H1 (cell line): ENCODE data around the gene MPPE1. TPM values are rescaled to one million over a fixed set of nuclear protein-coding genes. Genes with fewer than 3 reads are reported as not detected.

Experiments
- CTCF ChIA-PET: fragments of 300-600 bp; sonication (Branson Sonifier 250); formaldehyde crosslinking; loops from one replicate; lab custom pipeline; 2021; ENCODE audit not compliant: partially characterized antibody; lab: Charles Lee
- POLR2A ChIA-PET: fragments of 300-600 bp; sonication (Branson Sonifier 250); formaldehyde crosslinking; loops from one replicate; lab custom pipeline; 2021; ENCODE audit warnings: inconsistent platforms; ENCODE audit not compliant: partially characterized antibody; lab: Charles Lee
- DNase-seq, 2 experiments: peaks; one replicate each; pipeline versions ENCODE4 v3.0.0 to v3.0.0-alpha.2; 2010 to 2022; ENCODE audit warnings: low spot score in 2 of 2, low read depth in 1 of 2, mixed read lengths in 1 of 2
- FAIRE-seq: peaks from 2 replicates; lab custom pipeline; 2011; peaks lifted over from hg19 to GRCh38; lab: Jason Lieb, UNC
- H2AFZ ChIP-seq: 2 replicates; pipeline ENCODE4 v1.8.1; 2012; ENCODE audit warnings: low read length, inconsistent platforms
- H2AK5ac ChIP-seq: 2 replicates; pipeline ENCODE4 v1.6.1; 2013; ENCODE audit warnings: low read depth, low read length
- H2BK120ac ChIP-seq: replicated peaks from 2 replicates; pipeline ENCODE3; 2013; ENCODE audit warnings: low read depth, low read length, inconsistent platforms
- H2BK12ac ChIP-seq: 2 replicates; pipeline ENCODE4 v1.6.1; 2013; ENCODE audit warnings: low read depth, low read length
- H2BK15ac ChIP-seq: 2 replicates; pipeline ENCODE4 v1.6.1; 2013; ENCODE audit warnings: low read length
- H2BK20ac ChIP-seq: 2 replicates; pipeline ENCODE4 v1.6.1; 2013; ENCODE audit warnings: low read length
- H2BK5ac ChIP-seq: 2 replicates; pipeline ENCODE4 v1.6.1; 2013; ENCODE audit warnings: low read depth, low read length
- H3K14ac ChIP-seq: 2 replicates; pipeline ENCODE4 v1.6.1; 2013; ENCODE audit warnings: inconsistent platforms; ENCODE audit not compliant: insufficient read length
- H3K18ac ChIP-seq: 2 replicates; pipeline ENCODE4 v1.6.1; 2013; ENCODE audit warnings: low read length; ENCODE audit errors: extremely low read depth
- H3K23ac ChIP-seq: 2 replicates; pipeline ENCODE4 v1.6.1; 2013; ENCODE audit warnings: inconsistent platforms; ENCODE audit not compliant: insufficient read length
- H3K23me2 ChIP-seq: 2 replicates; pipeline ENCODE4 v1.6.1; 2013; ENCODE audit warnings: low read depth, low read length
- H3K27ac ChIP-seq: 2 replicates; pipeline ENCODE4 v1.6.1; 2011; ENCODE audit warnings: low read depth, low read length, inconsistent platforms
- H3K27me3 ChIP-seq, 4 experiments: replicated peaks in 1 of 4; 1 replicate in 1 of 4; 2 replicates in 3 of 4; pipeline versions ENCODE4 v1.6.1 to v1.8.1; 2011 to 2013; ENCODE audit warnings: low read length in 3 of 4, mild to moderate bottlenecking in 3 of 4, inconsistent platforms in 2 of 4, mixed read lengths in 2 of 4, moderate library complexity in 1 of 4; ENCODE audit not compliant: control insufficient read depth in 3 of 4, insufficient read depth in 3 of 4; ENCODE audit errors: extremely low read depth in 1 of 4
- H3K36me3 ChIP-seq, 4 experiments: 2 replicates each; pipeline versions ENCODE4 v1.6.1 to v1.8.1; 2011 to 2013; ENCODE audit warnings: mild to moderate bottlenecking in 4 of 4, low read length in 3 of 4, moderate library complexity in 2 of 4, control low read depth in 1 of 4, inconsistent platforms in 1 of 4; ENCODE audit not compliant: insufficient read depth in 4 of 4, control insufficient read depth in 2 of 4
- H3K4ac ChIP-seq: replicated peaks from 2 replicates; pipeline ENCODE3; 2013; ENCODE audit warnings: low read length, low read depth, mixed read lengths, inconsistent platforms; ENCODE audit not compliant: insufficient read length
- H3K4me1 ChIP-seq, 4 experiments: replicated peaks in 1 of 4; 1 replicate in 1 of 4; 2 replicates in 3 of 4; pipeline versions ENCODE4 v1.6.1 to v1.8.1; 2011 to 2013; ENCODE audit warnings: low read length in 3 of 4, inconsistent platforms in 2 of 4, mixed read lengths in 1 of 4; ENCODE audit not compliant: insufficient read depth in 4 of 4, control insufficient read depth in 3 of 4
- H3K4me2 ChIP-seq, 2 experiments: 2 replicates each; pipeline versions ENCODE4 v1.6.1 to v1.8.1; 2011 to 2013; ENCODE audit warnings: low read depth in 2 of 2, low read length in 2 of 2, control low read depth in 1 of 2, inconsistent platforms in 1 of 2, mild to moderate bottlenecking in 1 of 2; ENCODE audit not compliant: insufficient read depth in 1 of 2
- H3K4me3 ChIP-seq, 4 experiments: fragments of 200-600, 300-600 bp in 1 of 4; sonication (generic), shearing (Covaris generic), sonication (Bioruptor Twin) in 1 of 4; 2 replicates each; pipeline versions ENCODE4 v1.5.1 to v1.8.1; 2011 to 2016; ENCODE audit warnings: low read length in 4 of 4, low read depth in 3 of 4, control low read depth in 2 of 4, inconsistent platforms in 2 of 4, mild to moderate bottlenecking in 2 of 4, mixed read lengths in 1 of 4, moderate library complexity in 1 of 4; ENCODE audit not compliant: insufficient read depth in 2 of 4; ENCODE audit errors: extremely low read depth in 1 of 4
- H3K56ac ChIP-seq: replicated peaks from 2 replicates; pipeline ENCODE3; 2013; ENCODE audit warnings: low read depth, mild to moderate bottlenecking, mixed read lengths, low read length, inconsistent platforms; ENCODE audit not compliant: insufficient read length
- H3K79me1 ChIP-seq: 2 replicates; pipeline ENCODE4 v1.6.1; 2013; ENCODE audit warnings: low read depth, low read length, control low read depth
- H3K79me2 ChIP-seq, 2 experiments: 2 replicates each; pipeline versions ENCODE4 v1.6.1 to v1.8.1; 2012 to 2013; ENCODE audit warnings: low read length in 2 of 2, mild to moderate bottlenecking in 2 of 2, inconsistent platforms in 1 of 2; ENCODE audit not compliant: insufficient read depth in 2 of 2, control insufficient read depth in 1 of 2
- H3K9ac ChIP-seq, 4 experiments: replicated peaks in 1 of 4; 1 replicate in 1 of 4; 2 replicates in 3 of 4; pipeline versions ENCODE4 v1.6.1 to v1.8.1; 2011 to 2013; ENCODE audit warnings: low read depth in 3 of 4, low read length in 3 of 4, control low read depth in 2 of 4, mild to moderate bottlenecking in 2 of 4, moderate library complexity in 2 of 4, inconsistent platforms in 1 of 4; ENCODE audit errors: extremely low read depth in 1 of 4
- H3K9me3 ChIP-seq, 2 experiments: 2 replicates each; pipeline versions ENCODE4 v1.6.1 to v1.8.1; 2012 to 2013; ENCODE audit warnings: mild to moderate bottlenecking in 2 of 2, moderate library complexity in 2 of 2, control low read depth in 1 of 2, inconsistent platforms in 1 of 2, low read depth in 1 of 2, low read length in 1 of 2, mixed read lengths in 1 of 2; ENCODE audit not compliant: insufficient read depth in 2 of 2
- H4K20me1 ChIP-seq, 2 experiments: replicated peaks in 1 of 2; 2 replicates each; pipeline versions ENCODE3 to v1.8.1; 2011 to 2013; ENCODE audit warnings: inconsistent platforms in 2 of 2, low read length in 2 of 2, mild to moderate bottlenecking in 1 of 2; ENCODE audit not compliant: insufficient read depth in 2 of 2, control insufficient read depth in 1 of 2
- H4K5ac ChIP-seq: 2 replicates; pipeline ENCODE4 v1.6.1; 2013; ENCODE audit warnings: low read length, low read depth, mixed read lengths, inconsistent platforms; ENCODE audit not compliant: insufficient read length
- H4K8ac ChIP-seq: 2 replicates; pipeline ENCODE4 v1.8.0; 2013; ENCODE audit warnings: mild to moderate bottlenecking, moderate library complexity, low read length, inconsistent platforms; ENCODE audit not compliant: insufficient read depth; ENCODE audit errors: extremely low read depth
- H4K91ac ChIP-seq: replicated peaks from 2 replicates; pipeline ENCODE3; 2013; ENCODE audit warnings: low read length, mixed read lengths, inconsistent platforms; ENCODE audit not compliant: insufficient read length
- BCL11A ChIP-seq, 2 experiments: IDR thresholded peaks; one replicate each; pipeline ENCODE4 v1.6.1; 2011; ENCODE audit warnings: low read depth in 2 of 2, low read length in 2 of 2, mild to moderate bottlenecking in 2 of 2
- BRCA1 ChIP-seq: IDR thresholded peaks from 2 replicates; pipeline ENCODE4 v1.6.1; 2012; ENCODE audit warnings: low read depth, low read length, improper control_type of control experiment
- CEBPB ChIP-seq: IDR thresholded peaks from 2 replicates; pipeline ENCODE4 v1.6.1; 2012; ENCODE audit warnings: low read depth, low read length
- CTBP2 ChIP-seq: IDR thresholded peaks from 2 replicates; pipeline ENCODE4 v1.7.0; 2011; ENCODE audit warnings: borderline replicate concordance, mild to moderate bottlenecking, moderate library complexity, mixed read lengths, low read length; ENCODE audit not compliant: insufficient read depth, insufficient read length
- EZH2 ChIP-seq: fragments of 200-600 bp; sonication (generic); IDR thresholded peaks from 2 replicates; pipeline ENCODE4 v1.7.1; 2012; ENCODE audit warnings: low read depth, mild to moderate bottlenecking, moderate library complexity, low read length, inconsistent platforms; ENCODE audit not compliant: severe bottlenecking
- GTF2F1 ChIP-seq: IDR thresholded peaks from 2 replicates; pipeline ENCODE4 v1.6.1; 2012; ENCODE audit warnings: low read depth, low read length, improper control_type of control experiment, borderline replicate concordance
- KDM5A ChIP-seq: fragments of 200-600 bp; IDR thresholded peaks from 2 replicates; pipeline ENCODE4 v1.7.1; 2012; ENCODE audit warnings: mild to moderate bottlenecking, low read length, inconsistent platforms, mixed read lengths
- MAFK ChIP-seq: IDR thresholded peaks from 2 replicates; pipeline ENCODE4 v1.6.1; 2012; ENCODE audit warnings: low read depth, mild to moderate bottlenecking, improper control_type of control experiment, low read length
- RAD21 ChIP-seq, 2 experiments: IDR thresholded peaks in 1 of 2; conservative IDR thresholded peaks in 1 of 2; 2 replicates each; pipeline ENCODE4 v1.6.1; 2011; ENCODE audit warnings: low read depth in 2 of 2, low read length in 2 of 2, improper control_type of control experiment in 1 of 2, inconsistent platforms in 1 of 2, mild to moderate bottlenecking in 1 of 2, moderate library complexity in 1 of 2
- SIRT6 ChIP-seq: IDR thresholded peaks from one replicate; pipeline ENCODE4 v1.7.1; 2012; ENCODE audit warnings: low read length, inconsistent platforms
- TAF7 ChIP-seq: optimal IDR thresholded peaks from 2 replicates; pipeline ENCODE3; 2011; ENCODE audit warnings: low read depth, mild to moderate bottlenecking, inconsistent platforms, low read length, moderate library complexity, borderline replicate concordance
- TBP ChIP-seq: IDR thresholded peaks from 2 replicates; pipeline ENCODE4 v1.6.1; 2011; ENCODE audit warnings: low read depth, low read length, improper control_type of control experiment
- YY1 ChIP-seq: IDR thresholded peaks from 2 replicates; pipeline ENCODE4 v1.6.1; 2011; ENCODE audit warnings: low read depth, mild to moderate bottlenecking, low read length
- ZNF274 ChIP-seq: IDR thresholded peaks from 2 replicates; pipeline ENCODE4 v1.7.0; 2012; ENCODE audit warnings: low read length, borderline replicate concordance; ENCODE audit errors: extremely low read depth
- WGBS, 2 experiments: shearing (Covaris generic) in 1 of 2; methylation state at CpG; one replicate each; pipeline versions ENCODE4 v1.1.6 to v1.1.7; 2013 to 2015; ENCODE audit warnings: low lambda C conversion rate in 2 of 2, mixed read lengths in 2 of 2, inconsistent platforms in 1 of 2, low coverage in 1 of 2, missing lambda C conversion rate in 1 of 2; ENCODE audit not compliant: insufficient replicate concordance in 2 of 2, insufficient coverage in 1 of 2, insufficient read length in 1 of 2; ENCODE audit errors: extremely low coverage in 1 of 2, missing lambda C conversion rate in 1 of 2; 5-methylcytosine and 5-hydroxymethylcytosine counted together
- polyA plus RNA-seq, 7 experiments: library from polyadenylated mRNA; depleted of rRNA in 3 of 7; stranded (reverse) in 5 of 7; unstranded in 2 of 7; fragments of >200 nt in 5 of 7; fragments of 200-250 nt in 2 of 7; gene quantifications; 1 replicate in 5 of 7; 2 replicates in 1 of 7; 4 replicates in 1 of 7; pipeline versions ENCODE4 v1.2.1 to v1.2.3, GENCODE V29; 2011 to 2013; ENCODE audit warnings: missing spikeins in 2 of 7, mixed read lengths in 2 of 7
- total RNA-seq: library from RNA; stranded (reverse); fragmentation: NEBNext Ultra II Directional; extraction: Animal tissue kit (Norgen Biotek cat#: 25700); gene quantifications from 2 replicates; pipeline ENCODE4 v1.2.1, GENCODE V29; 2021

The MPPE1 gene
- total and polyA plus RNA-seq, 2 of the 8 experiments (the other 6 are each of a cell fraction or from before 2014, with no cell fraction given) = 13.7 to 20.9 TPM

DNA sequence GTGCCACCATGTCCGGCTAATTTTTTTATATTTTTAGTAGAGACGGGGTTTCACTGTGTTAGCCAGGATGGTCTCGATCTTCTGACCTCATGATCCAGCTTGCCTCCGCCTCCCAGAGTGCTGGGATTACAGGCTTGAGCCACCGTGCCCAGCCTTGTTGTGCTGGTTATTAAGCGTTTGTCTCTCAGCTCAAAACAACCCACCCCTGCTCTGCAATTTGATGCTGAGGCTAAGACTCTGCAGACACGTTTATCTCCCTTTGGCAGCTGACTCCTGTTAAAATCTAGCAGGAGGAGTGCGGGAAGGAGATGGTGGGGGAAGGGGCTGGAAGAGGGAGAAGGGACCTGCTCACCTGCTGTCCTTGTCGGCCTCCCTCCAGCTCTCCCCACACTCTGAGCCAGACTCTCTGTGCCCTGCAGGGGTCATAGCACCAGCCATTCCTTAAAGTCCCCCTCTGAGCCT lies 43.3 kb upstream of the MPPE1 start:
- H2AK5ac ChIP-seq = no peak overlapping the region
- ChIA-PET CTCF (interaction anchor here (0.6 to 22.3 kb wide), 7 partner anchors 10 to 294 kb away, joined by 3 to 471 read pairs (median 4); no protein-coding TSS in a partner anchor), POLR2A (interaction anchor here (0.5 to 5.7 kb wide), 4 partner anchors 29 to 341 kb away, joined by 3 to 29 read pairs (median 4); partner anchors contain the start of gene IMPA2)
- H2BK15ac ChIP-seq = 0 out of 2 replicates have a peak overlapping the region, but pooled peaks have one; percentile 53
- H4K20me1 ChIP-seq = no peaks in the 10 kb centered on the region
- H4K8ac ChIP-seq = no peak overlapping the region
- H3K4me3 ChIP-seq = no peak overlapping the region
- H3K27me3 ChIP-seq = no peaks in the 10 kb centered on the region
- H3K23ac ChIP-seq = no peak overlapping the region
- peak overlapping the region; percentile 66 for H2BK20ac ChIP-seq
- no peak overlapping the region for H3K4ac ChIP-seq
- H3K79me1 ChIP-seq = no peaks in the 10 kb centered on the region
- H2BK120ac ChIP-seq = no peak overlapping the region
- FAIRE-seq = no peak
- H3K27ac ChIP-seq = no peak overlapping the region
- no peak overlapping the region for H3K9ac ChIP-seq
- H3K14ac ChIP-seq = no peak overlapping the region
- H3K9me3 ChIP-seq = no peaks in the 10 kb centered on the region
- H2BK5ac ChIP-seq = peak overlapping the region; percentile 82
- peak overlapping the region; percentile 4 to 26; a peak in 1 of 4 replicates for H3K4me2 ChIP-seq
- no peaks in the 10 kb centered on the region for H3K36me3 ChIP-seq
- TF ChIP-seq CTBP2 = no peak
- TF ChIP-seq RAD21 (IDR thresholded peaks at IDR 0.05 in 1 of 2, conservative IDR thresholded peaks at IDR 0.05 in 1 of 2; ENCODE audit: low read depth in 2 of 2, low read length in 2 of 2) = no peak
- no peak for TF ChIP-seq TAF7
- no peak for TF ChIP-seq BCL11A (IDR thresholded peaks at IDR 0.05; ENCODE audit: low read depth in 2 of 2, low read length in 2 of 2)
- TF ChIP-seq SIRT6 = no peak
- TF ChIP-seq TBP = no peak
- no peak for TF ChIP-seq ZNF274
- TF ChIP-seq CEBPB = no peak
- TF ChIP-seq YY1 = no peak
- no peak for TF ChIP-seq GTF2F1
- no peak for TF ChIP-seq EZH2
- no peak for TF ChIP-seq MAFK
- no peak for TF ChIP-seq KDM5A
- TF ChIP-seq BRCA1 = no peak
- H3K4me1 ChIP-seq = peaks cover 3 to 14% (median 6%) of the 10 kb centered on the region in 4 experiments
- peak overlapping the region; percentile 4; the same call in 1 of the 2 replicates for H3K18ac ChIP-seq
- H4K5ac ChIP-seq = no peak overlapping the region
- peak overlapping the region; percentile 96; the same call in 1 of the 2 replicates for H2BK12ac ChIP-seq
- peak overlapping the region; percentile 38 for H2AFZ ChIP-seq
- no peak overlapping the region for H4K91ac ChIP-seq
- no peak overlapping the region for H3K56ac ChIP-seq
- no peaks in the 10 kb centered on the region for H3K23me2 ChIP-seq
- DNase-seq = no peak
- H3K79me2 ChIP-seq = no peaks in the 10 kb centered on the region
- 57% methylated on average over 9 of the region's 9 CpGs; no CpG with 5 or more reads in 1 of the 2 experiments for WGBS, 2 experiments
